ENCODE results near the gene UBR3.

UBR3 gene

DNA sequence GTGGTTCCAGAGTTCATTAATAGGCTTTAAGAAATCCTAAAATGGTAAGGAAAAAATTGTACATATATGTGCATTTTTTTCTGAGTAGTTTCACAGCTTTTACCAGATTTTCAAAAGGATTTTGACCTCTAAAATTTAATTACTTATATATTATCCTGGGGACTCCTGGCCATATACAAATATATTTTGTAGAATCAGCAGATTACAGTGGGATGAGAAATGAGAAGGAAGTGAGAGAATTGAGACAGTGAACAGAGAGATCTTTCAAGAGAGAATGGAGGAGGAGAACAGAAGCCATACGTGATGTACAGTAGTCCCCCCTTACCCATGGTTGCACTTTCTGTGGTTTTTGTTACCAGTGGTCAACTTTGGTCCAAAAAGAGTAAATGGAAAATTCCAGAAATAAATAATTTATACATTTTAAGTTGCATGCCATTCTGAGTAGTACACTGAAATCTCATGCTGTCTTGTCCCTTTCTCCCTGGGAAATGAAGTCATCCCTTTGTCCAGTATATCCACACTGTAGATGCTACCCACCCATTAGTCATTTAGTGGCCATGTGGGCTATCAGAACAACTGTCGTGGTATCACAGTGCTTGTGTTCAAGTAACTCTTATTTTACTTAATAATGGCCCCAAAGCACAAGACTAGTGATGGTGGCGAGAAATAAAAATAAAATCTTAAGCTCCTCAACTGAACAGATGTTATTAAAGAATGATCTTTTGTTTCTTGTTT, 220.2 kb downstream of the UBR3 start:
- TF ChIP-seq, protein P1, sequence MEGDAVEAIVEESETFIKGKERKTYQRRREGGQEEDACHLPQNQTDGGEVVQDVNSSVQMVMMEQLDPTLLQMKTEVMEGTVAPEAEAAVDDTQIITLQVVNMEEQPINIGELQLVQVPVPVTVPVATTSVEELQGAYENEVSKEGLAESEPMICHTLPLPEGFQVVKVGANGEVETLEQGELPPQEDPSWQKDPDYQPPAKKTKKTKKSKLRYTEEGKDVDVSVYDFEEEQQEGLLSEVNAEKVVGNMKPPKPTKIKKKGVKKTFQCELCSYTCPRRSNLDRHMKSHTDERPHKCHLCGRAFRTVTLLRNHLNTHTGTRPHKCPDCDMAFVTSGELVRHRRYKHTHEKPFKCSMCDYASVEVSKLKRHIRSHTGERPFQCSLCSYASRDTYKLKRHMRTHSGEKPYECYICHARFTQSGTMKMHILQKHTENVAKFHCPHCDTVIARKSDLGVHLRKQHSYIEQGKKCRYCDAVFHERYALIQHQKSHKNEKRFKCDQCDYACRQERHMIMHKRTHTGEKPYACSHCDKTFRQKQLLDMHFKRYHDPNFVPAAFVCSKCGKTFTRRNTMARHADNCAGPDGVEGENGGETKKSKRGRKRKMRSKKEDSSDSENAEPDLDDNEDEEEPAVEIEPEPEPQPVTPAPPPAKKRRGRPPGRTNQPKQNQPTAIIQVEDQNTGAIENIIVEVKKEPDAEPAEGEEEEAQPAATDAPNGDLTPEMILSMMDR (conservative IDR thresholded peaks at IDR 0.05): no peak
- H3K27ac ChIP-seq: no peak overlapping the region

GRCh38 chr2:170052151-170052550, 224.9 kb downstream of the UBR3 start:
- TF ChIP-seq, protein P1 (conservative IDR thresholded peaks at IDR 0.05): no peak
- no peak overlapping the region for H3K27ac ChIP-seq

DNA sequence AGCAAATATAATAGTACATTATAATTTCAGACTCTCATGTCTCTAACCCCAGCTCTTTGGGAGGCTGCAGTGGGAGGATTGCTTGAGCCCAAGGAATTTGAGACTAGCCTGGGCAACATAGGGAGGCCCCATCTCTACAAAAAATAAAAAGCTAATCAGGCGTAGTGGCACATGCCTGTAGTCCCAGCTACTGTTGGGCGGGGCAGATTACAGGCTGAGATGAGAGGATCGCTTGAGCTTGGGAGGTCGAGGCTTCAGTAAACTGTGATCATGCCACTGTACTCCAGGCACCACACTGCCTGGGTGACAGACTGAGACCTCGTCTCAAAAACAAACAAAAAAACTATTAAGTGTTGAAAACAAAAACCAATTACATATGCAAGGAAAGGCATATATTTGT, 227.7 kb downstream of the UBR3 start:
- H3K27ac ChIP-seq: no peak overlapping the region
- TF ChIP-seq, protein P1 (conservative IDR thresholded peaks at IDR 0.05): no peak

GRCh38 chr2:170056900-170057299, 229.6 kb downstream of the UBR3 start:
- TF ChIP-seq, protein P1 (conservative IDR thresholded peaks at IDR 0.05): no peak
- no peak overlapping the region for H3K27ac ChIP-seq

GRCh38 chr2:170063456-170064235, 236.4 kb downstream of the UBR3 start:
- H3K27ac ChIP-seq: no peak overlapping the region
- TF ChIP-seq, protein P1 (conservative IDR thresholded peaks at IDR 0.05): no peak

DNA sequence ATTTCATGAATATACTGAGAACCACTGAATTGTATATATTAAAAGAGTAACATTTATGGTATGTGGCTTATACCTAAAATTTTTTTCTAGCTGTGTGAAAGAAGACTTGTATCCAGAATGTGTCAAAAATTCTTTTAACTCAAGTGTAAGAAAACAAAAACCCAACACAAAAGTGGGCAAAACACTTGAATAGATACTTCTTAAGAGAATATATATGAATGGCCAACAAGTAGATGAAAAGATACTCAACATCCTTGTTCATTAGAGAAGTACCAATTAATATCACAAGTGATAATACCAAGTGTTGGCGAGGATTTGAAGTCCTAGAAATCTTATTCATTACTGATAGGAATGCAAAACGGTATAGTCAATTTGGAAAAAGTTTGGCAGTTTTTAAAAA, 243.5 kb downstream of the UBR3 start:
- TF ChIP-seq, protein P1 (conservative IDR thresholded peaks at IDR 0.05): no peak

DNA sequence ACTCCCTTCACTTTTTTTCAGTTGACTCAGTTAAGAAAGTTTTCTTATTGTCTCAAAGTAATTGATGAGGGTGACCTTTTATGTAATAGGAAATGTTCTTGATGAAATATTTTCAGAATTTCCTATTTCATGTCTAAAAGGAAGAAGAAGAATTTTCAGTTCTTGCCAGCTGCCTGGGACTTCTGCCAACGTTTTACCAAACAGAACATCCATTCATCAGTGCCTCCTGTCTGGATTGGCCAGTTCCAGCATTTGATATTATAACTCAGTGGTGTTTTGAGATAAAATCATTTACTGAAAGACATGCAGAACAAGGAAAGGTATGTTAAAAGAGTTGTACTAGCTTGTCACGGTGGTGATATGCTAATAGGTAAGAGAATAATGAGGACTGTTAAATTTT, 246.0 kb downstream of the UBR3 start:
- H3K27ac ChIP-seq: peak overlapping the region; percentile 61

More for the DNA sequence above, 243.5 kb downstream of the UBR3 start:
- H3K27ac ChIP-seq: no peak overlapping the region

More for the DNA sequence above, 246.0 kb downstream of the UBR3 start:
- TF ChIP-seq, protein P1 (conservative IDR thresholded peaks at IDR 0.05): no peak

All from VCaP (cell line).